Activated CD8-positive, alpha-beta T cell treated with anti-CD3 and anti-CD28 coated beads for 36 hours (primary cell): ENCODE results near the gene ZRSR2. TPM values are rescaled to one million over a fixed set of nuclear protein-coding genes. Genes with fewer than 3 reads are reported as not detected.

Experiments
- ATAC-seq: fragments of 200-7000 bp; cut with Tn5 transposase; one replicate; pipeline ENCODE4 v1.10.0; 2021; ENCODE audit warnings: mild to moderate bottlenecking, moderate library complexity
- CTCF ChIA-PET: fragments of 350-600 bp; sonication (Branson Sonifier 250); formaldehyde crosslinking; loops from one replicate; lab custom pipeline; 2021; ENCODE audit warnings: antibody characterized with exemption; lab: Charles Lee
- POLR2A ChIA-PET: fragments of 350-600 bp; sonication (Branson Sonifier 250); formaldehyde crosslinking; loops from one replicate; lab custom pipeline; 2021; ENCODE audit warnings: antibody characterized with exemption; lab: Charles Lee
- DNase-seq: peaks from one replicate; pipeline ENCODE4 v3.0.0-alpha.2; 2020
- H3K27ac Mint-ChIP-seq: one replicate; pipeline ENCODE4 v1.8.0; 2021; ENCODE audit warnings: mild to moderate bottlenecking, mixed read lengths
- H3K27me3 Mint-ChIP-seq: one replicate; pipeline ENCODE4 v1.8.0; 2021; ENCODE audit warnings: mixed read lengths
- H3K36me3 Mint-ChIP-seq: one replicate; pipeline ENCODE4 v1.8.0; 2021; ENCODE audit warnings: low read depth, mixed read lengths
- H3K4me1 Mint-ChIP-seq: one replicate; pipeline ENCODE4 v1.8.0; 2021; ENCODE audit warnings: low read depth, mixed read lengths
- H3K4me3 Mint-ChIP-seq: one replicate; pipeline ENCODE4 v1.8.0; 2021; ENCODE audit warnings: mild to moderate bottlenecking, moderate library complexity, mixed read lengths
- H3K9me3 Mint-ChIP-seq: one replicate; pipeline ENCODE4 v1.8.0; 2021; ENCODE audit warnings: mixed read lengths
- intact Hi-C: fragments of 100-400 bp; cut with micrococcal nuclease; formaldehyde crosslinking; loops from one replicate; pipeline ENCODE4 v1.10.0; 2022
- total RNA-seq, 2 experiments: library from RNA; stranded (reverse); gene quantifications; one replicate each; pipeline ENCODE4 v1.2.3, GENCODE V29; 2021
- TF ChIP-seq, protein P1 (sequence below): fragments of 200-600 bp; IDR thresholded peaks from one replicate; pipeline ENCODE4 v1.8.0; 2022; ENCODE audit warnings: antibody characterized with exemption, mild to moderate bottlenecking

The ZRSR2 gene
- total RNA-seq, 2 experiments from 2014 or later = 11.6 to 14.7 TPM

DNA sequence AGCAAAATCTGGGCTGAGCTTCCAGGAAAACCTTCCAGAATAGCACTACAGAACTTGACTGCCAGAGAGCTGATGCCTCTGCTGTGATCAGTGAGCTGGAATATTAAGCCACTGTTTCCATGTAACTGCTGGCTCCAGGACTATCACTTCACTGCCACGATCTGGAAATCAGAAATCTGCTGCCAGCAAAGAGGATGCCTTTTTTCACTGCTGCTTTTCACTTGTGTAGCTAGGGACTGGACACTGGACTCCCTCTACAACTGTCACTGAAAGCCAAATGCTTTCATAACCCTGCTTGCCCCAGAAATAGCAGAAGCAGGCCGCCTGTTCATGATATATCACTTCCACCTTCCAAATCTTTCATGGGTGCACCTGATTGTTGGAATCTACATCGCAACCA is 73.7 kb downstream of the ZRSR2 start:
- Mint-ChIP-seq H3K27me3 (peaks cover 2% of the 10 kb centered on the region), H3K36me3 (no peaks in the 10 kb centered on the region), H3K27ac (no peak overlapping the region), H3K4me1 (no peaks in the 10 kb centered on the region), H3K4me3 (no peak overlapping the region), H3K9me3 (no peaks in the 10 kb centered on the region)
- POLR2A ChIA-PET = no interaction called here
- CTCF ChIA-PET = no interaction called here
- intact Hi-C loops = no loop called here
- TF ChIP-seq, protein P1, sequence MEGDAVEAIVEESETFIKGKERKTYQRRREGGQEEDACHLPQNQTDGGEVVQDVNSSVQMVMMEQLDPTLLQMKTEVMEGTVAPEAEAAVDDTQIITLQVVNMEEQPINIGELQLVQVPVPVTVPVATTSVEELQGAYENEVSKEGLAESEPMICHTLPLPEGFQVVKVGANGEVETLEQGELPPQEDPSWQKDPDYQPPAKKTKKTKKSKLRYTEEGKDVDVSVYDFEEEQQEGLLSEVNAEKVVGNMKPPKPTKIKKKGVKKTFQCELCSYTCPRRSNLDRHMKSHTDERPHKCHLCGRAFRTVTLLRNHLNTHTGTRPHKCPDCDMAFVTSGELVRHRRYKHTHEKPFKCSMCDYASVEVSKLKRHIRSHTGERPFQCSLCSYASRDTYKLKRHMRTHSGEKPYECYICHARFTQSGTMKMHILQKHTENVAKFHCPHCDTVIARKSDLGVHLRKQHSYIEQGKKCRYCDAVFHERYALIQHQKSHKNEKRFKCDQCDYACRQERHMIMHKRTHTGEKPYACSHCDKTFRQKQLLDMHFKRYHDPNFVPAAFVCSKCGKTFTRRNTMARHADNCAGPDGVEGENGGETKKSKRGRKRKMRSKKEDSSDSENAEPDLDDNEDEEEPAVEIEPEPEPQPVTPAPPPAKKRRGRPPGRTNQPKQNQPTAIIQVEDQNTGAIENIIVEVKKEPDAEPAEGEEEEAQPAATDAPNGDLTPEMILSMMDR = no peak
- DNase-seq = no peak
- ATAC-seq = no peak

DNA sequence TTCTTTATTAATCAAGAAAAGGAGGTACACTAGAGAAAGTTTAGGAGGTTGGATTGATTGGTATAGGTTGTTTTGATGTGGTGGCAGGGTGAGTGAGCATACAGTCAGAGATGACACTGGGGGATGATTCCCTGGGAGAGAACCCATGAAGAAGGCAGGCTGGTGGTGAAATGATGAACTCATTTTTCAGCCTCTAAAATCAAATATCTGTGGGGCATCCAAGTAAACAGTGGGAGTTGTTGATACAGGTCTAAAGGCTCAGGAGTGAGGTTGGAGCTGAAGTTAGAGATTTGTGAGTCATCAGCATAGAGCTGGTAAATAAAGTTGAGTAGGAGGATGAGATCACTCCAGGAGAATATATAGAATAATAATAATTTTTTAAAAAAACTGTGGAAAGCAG is 74.3 kb downstream of the ZRSR2 start:
- ATAC-seq (no peak), DNase-seq (no peak)
- Mint-ChIP-seq H3K4me1 (no peaks in the 10 kb centered on the region), H3K36me3 (no peaks in the 10 kb centered on the region), H3K27ac (no peak overlapping the region), H3K9me3 (no peaks in the 10 kb centered on the region), H3K4me3 (no peak overlapping the region), H3K27me3 (peaks cover 2% of the 10 kb centered on the region)
- intact Hi-C loops = no loop called here
- CTCF ChIA-PET = interaction anchor here (2.3 kb wide), 1 partner anchor 9 kb away, joined by 5 read pairs; no protein-coding TSS in a partner anchor
- TF ChIP-seq, protein P1 = no peak
- POLR2A ChIA-PET = no interaction called here

DNA sequence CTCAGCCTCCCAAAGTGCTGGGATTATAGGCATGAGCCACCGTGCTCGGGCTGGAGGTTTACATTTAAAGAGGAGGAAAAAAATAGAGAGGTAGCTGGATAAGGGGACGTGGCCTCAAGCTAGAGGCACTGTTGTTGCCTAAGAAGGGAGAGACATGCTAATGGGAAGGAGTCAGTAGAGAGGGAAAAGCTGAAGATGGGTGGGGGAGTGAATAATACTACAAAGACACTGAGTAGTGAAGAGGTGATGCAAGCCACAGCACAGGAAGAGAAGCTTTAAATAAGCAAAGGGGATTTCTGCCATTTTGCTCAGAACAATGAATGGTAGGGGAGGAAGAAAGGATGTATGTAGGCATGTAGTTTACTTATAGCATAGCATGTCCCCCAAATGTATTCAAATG is 75.9 kb downstream of the ZRSR2 start:
- Mint-ChIP-seq H3K4me3 (no peak overlapping the region), H3K4me1 (no peaks in the 10 kb centered on the region), H3K27ac (no peak overlapping the region), H3K9me3 (no peaks in the 10 kb centered on the region), H3K36me3 (no peaks in the 10 kb centered on the region), H3K27me3 (peaks cover 2% of the 10 kb centered on the region)
- CTCF ChIA-PET = interaction anchor here (0.7 to 2.3 kb wide), 3 partner anchors 11 to 105 kb away, joined by 3 to 5 read pairs (median 3); no protein-coding TSS in a partner anchor
- POLR2A ChIA-PET = no interaction called here
- no peak for ATAC-seq
- no peak for DNase-seq
- TF ChIP-seq, protein P1 = no peak
- intact Hi-C loops = no loop called here

DNA sequence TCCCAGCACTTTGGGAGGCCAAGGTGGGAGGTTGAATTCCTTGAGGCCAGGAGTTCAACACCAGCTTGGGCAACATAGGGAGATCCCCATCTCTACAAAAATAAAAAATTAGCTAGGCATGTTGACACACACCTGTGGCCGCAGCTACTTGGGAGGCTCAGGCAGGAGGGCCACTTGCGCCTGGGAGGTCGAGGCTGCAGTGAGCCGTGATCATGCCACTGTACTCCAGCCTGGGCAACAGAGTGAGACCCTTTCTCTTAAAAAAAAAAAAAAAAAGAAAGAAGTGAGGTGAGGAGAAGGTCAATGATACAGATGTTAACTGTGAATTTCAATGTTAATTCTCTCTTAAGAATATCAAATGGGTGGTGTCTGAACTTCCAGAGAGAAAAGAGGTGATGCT is 79.4 kb downstream of the ZRSR2 start:
- DNase-seq (no peak), ATAC-seq (no peak)
- Mint-ChIP-seq H3K36me3 (no peaks in the 10 kb centered on the region), H3K9me3 (no peaks in the 10 kb centered on the region), H3K4me3 (no peak overlapping the region), H3K27me3 (no peaks in the 10 kb centered on the region), H3K27ac (no peak overlapping the region), H3K4me1 (no peaks in the 10 kb centered on the region)
- TF ChIP-seq, protein P1 = no peak
- intact Hi-C loops = no loop called here
- POLR2A ChIA-PET = interaction anchor here (1.1 kb wide), 1 partner anchor 14 kb away, joined by 3 read pairs; no protein-coding TSS in a partner anchor
- CTCF ChIA-PET = no interaction called here

DNA sequence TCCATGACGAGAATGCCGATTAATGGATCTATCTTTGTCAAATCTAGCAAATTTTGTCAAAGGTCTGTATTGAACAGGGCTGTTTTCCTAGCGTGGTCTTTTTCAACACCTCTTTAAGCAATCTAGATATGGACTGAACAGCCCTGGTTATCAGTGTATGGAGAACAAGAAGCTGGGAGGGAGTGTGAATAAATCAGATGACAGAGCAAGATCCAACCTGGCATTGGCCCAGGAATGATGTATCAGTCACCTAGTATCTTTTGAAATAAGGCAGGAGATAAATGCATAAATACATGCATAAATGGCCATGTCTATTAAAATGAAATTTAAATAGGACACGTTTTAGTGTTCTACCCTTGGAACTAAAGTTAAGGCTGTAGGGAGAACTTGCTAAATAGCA is 80.0 kb downstream of the ZRSR2 start:
- Mint-ChIP-seq H3K4me3 (no peak overlapping the region), H3K36me3 (no peaks in the 10 kb centered on the region), H3K4me1 (no peaks in the 10 kb centered on the region), H3K9me3 (no peaks in the 10 kb centered on the region), H3K27me3 (no peaks in the 10 kb centered on the region), H3K27ac (no peak overlapping the region)
- intact Hi-C loops = no loop called here
- POLR2A ChIA-PET = no interaction called here
- ATAC-seq = no peak
- TF ChIP-seq, protein P1 = no peak
- no peak for DNase-seq
- CTCF ChIA-PET = no interaction called here

Other genes starting within 250 kb of the ZRSR2 start
- not detected for gene ACE2, start 189.5 kb upstream of the ZRSR2 start, total RNA-seq
- under 1 TPM; 0.38 to 0.58 TPM for gene CLTRN, start 125.7 kb upstream of the ZRSR2 start, total RNA-seq
- gene CA5B, start 52.2 kb upstream of the ZRSR2 start, total RNA-seq = 10 to 100 TPM; 14.1 to 14.4 TPM
- gene AP1S2, start 64.3 kb downstream of the ZRSR2 start, total RNA-seq = 10 to 100 TPM; 22.6 to 28.8 TPM